Body of pancreas (tissue), 4 donors: Measurements from ENCODE around the gene DMRT2.

Experiments used
- POLR2A ChIP-seq, 3 donors: fragments of 450-650 bp; IDR thresholded peaks; one replicate each; pipeline ENCODE4 v1.6.1; 2016; ENCODE audit warnings: antibody characterized with exemption in 3 of 3, mild to moderate bottlenecking in 2 of 3
- TF ChIP-seq, protein P1 (sequence below), 7 experiments: fragments of 450-650 bp in 4 of 7; fragments of 200-600 bp in 3 of 7; sonication (generic) in 3 of 7; IDR thresholded peaks; one replicate each; pipeline ENCODE4 v1.5.1; 2016 to 2019; ENCODE audit warnings: antibody characterized with exemption in 7 of 7

DNA sequence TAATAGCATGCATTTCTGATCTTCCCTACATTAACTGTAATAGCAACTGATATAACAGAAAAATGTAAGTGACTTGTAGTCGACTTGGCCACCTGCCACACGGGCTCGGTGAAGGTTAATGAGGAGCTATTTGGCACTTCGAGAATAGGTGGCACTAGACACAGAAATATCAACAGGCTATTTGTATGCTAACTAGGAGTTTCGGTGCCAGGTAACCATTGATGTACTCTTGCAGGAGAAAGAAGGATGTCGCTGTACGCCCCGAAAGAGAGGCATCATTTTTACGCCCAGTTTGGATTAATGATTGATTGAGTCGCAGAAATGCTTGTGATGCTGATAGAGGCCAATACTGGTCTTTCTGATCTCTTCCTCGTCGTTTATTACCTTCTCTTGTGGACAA lies 516 bp upstream of the DMRT2 start:
- TF ChIP-seq, protein P1, sequence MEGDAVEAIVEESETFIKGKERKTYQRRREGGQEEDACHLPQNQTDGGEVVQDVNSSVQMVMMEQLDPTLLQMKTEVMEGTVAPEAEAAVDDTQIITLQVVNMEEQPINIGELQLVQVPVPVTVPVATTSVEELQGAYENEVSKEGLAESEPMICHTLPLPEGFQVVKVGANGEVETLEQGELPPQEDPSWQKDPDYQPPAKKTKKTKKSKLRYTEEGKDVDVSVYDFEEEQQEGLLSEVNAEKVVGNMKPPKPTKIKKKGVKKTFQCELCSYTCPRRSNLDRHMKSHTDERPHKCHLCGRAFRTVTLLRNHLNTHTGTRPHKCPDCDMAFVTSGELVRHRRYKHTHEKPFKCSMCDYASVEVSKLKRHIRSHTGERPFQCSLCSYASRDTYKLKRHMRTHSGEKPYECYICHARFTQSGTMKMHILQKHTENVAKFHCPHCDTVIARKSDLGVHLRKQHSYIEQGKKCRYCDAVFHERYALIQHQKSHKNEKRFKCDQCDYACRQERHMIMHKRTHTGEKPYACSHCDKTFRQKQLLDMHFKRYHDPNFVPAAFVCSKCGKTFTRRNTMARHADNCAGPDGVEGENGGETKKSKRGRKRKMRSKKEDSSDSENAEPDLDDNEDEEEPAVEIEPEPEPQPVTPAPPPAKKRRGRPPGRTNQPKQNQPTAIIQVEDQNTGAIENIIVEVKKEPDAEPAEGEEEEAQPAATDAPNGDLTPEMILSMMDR (IDR thresholded peaks at IDR 0.05): no peak
- TF ChIP-seq POLR2A (IDR thresholded peaks at IDR 0.05): no peak
